ENCODE results near the gene LEFTY1.
"Not testable (repeated sequence)": the region's sequence is repeated elsewhere in the genome, so short reads cannot be mapped to it uniquely, and the experiment has no call there.

LEFTY1 gene

GRCh38 chr1:225847610-225848009, 41.3 kb downstream of the LEFTY1 start:
- no peak for DNase-seq

- no peak for DNase-seq
Observed at GRCh38 chr1:225846331-225847310, 42.3 kb downstream of the LEFTY1 start.

GRCh38 chr1:225845571-225846259, 43.2 kb downstream of the LEFTY1 start:
- DNase-seq = no peak

GRCh38 chr1:225845097-225845496, 43.8 kb downstream of the LEFTY1 start:
- DNase-seq = no peak

GRCh38 chr1:225844236-225845061, 44.5 kb downstream of the LEFTY1 start:
- DNase-seq = no peak

GRCh38 chr1:225843426-225843795, 45.5 kb downstream of the LEFTY1 start:
- DNase-seq = no peak

GRCh38 chr1:225842788-225843425, 46.0 kb downstream of the LEFTY1 start:
- no peak for DNase-seq

GRCh38 chr1:225842074-225842473, 46.9 kb downstream of the LEFTY1 start:
- DNase-seq = no peak

- no peak for DNase-seq
Observed at GRCh38 chr1:225840713-225841112, 48.2 kb downstream of the LEFTY1 start.

GRCh38 chr1:225840223-225840610, 48.7 kb downstream of the LEFTY1 start:
- DNase-seq = no peak

GRCh38 chr1:225838793-225839192, 50.2 kb downstream of the LEFTY1 start:
- no peak for DNase-seq

GRCh38 chr1:225836296-225836695, 52.6 kb downstream of the LEFTY1 start:
- not testable (repeated sequence) for DNase-seq
